HepG2 (cell line): Measurements from ENCODE around the gene HMGB2. TPM values are rescaled to one million over a fixed set of nuclear protein-coding genes. Genes with fewer than 3 reads are reported as not detected.

Experiments used
- ATAC-seq: fragments of 200-7000 bp; cut with Tn5 transposase; 3 replicates; pipeline ENCODE4 v1.9.1; 2020; ENCODE audit warnings: mild to moderate bottlenecking, moderate library complexity
- BruUV-seq: library from RNA; stranded (reverse); fragments of 400-500 nt; replicated peaks from 2 replicates; lab custom pipeline; 2021; lab: Mats Ljungman, UMichigan
- CTCF ChIA-PET: fragments of 300-600 bp; formaldehyde crosslinking; extraction: SDS; loops from one replicate; lab custom pipeline; 2021; ENCODE audit warnings: low total read pairs, inconsistent platforms, low intra/inter-chr PET ratio; lab: Yijun Ruan, JAX
- POLR2A ChIA-PET: fragments of 350-600 bp; sonication (Branson Sonifier 250); formaldehyde crosslinking; loops from one replicate; lab custom pipeline; 2020; ENCODE audit warnings: antibody characterized with exemption, inconsistent platforms; lab: Yijun Ruan, JAX
- DNase-seq: peaks from one replicate; pipeline ENCODE4 v3.0.0-alpha.2; 2015; ENCODE audit warnings: low spot score
- FAIRE-seq: peaks from 3 replicates; lab custom pipeline; 2011; peaks lifted over from hg19 to GRCh38; lab: Jason Lieb, UNC
- H2AFZ ChIP-seq: one replicate; pipeline ENCODE4 v1.6.1; 2011; ENCODE audit warnings: low read length, inconsistent platforms
- H3K27ac ChIP-seq: fragments of 300-600 bp; 3 replicates; pipeline ENCODE4 v1.8.0; 2011; ENCODE audit warnings: mixed run types, mild to moderate bottlenecking, mixed read lengths, low read length, inconsistent platforms; ENCODE audit not compliant: insufficient read depth; ENCODE audit errors: extremely low read length
- H3K27me3 ChIP-seq, 2 experiments: fragments of 200-600 bp in 1 of 2; 2 replicates in 1 of 2; 3 replicates in 1 of 2; pipeline versions ENCODE4 v1.6.0 to v1.8.0; 2011; ENCODE audit warnings: low read length in 2 of 2, mild to moderate bottlenecking in 2 of 2, moderate library complexity in 2 of 2, inconsistent platforms in 1 of 2; ENCODE audit not compliant: insufficient read depth in 2 of 2, control insufficient read depth in 1 of 2
- H3K36me3 ChIP-seq, 2 experiments: fragments of 200-600 bp in 1 of 2; replicated peaks in 1 of 2; 2 replicates in 1 of 2; 3 replicates in 1 of 2; pipeline versions ENCODE4 v1.5.1 to v1.8.0; 2011; ENCODE audit warnings: low read length in 2 of 2, inconsistent platforms in 1 of 2; ENCODE audit not compliant: insufficient read depth in 2 of 2, control insufficient read depth in 1 of 2
- H3K4me1 ChIP-seq: 2 replicates; pipeline ENCODE4 v1.5.1; 2012; ENCODE audit warnings: low read length, inconsistent platforms; ENCODE audit not compliant: insufficient read depth
- H3K4me2 ChIP-seq: 2 replicates; pipeline ENCODE4 v1.6.0; 2011; ENCODE audit warnings: low read depth, low read length, inconsistent platforms
- H3K4me3 ChIP-seq, 3 experiments: fragments of 200-600 bp in 1 of 3; sonication (generic), shearing (Covaris generic) in 1 of 3; replicated peaks in 1 of 3; 2 replicates each; pipeline ENCODE4 v1.5.1; 2011 to 2016; ENCODE audit warnings: low read length in 3 of 3, inconsistent platforms in 2 of 3, low read depth in 2 of 3, mild to moderate bottlenecking in 2 of 3, control low read depth in 1 of 3, mixed read lengths in 1 of 3; ENCODE audit not compliant: insufficient read depth in 1 of 3
- H3K79me2 ChIP-seq: one replicate; pipeline ENCODE4 v1.6.1; 2011; ENCODE audit warnings: low read length, inconsistent platforms; ENCODE audit not compliant: insufficient read depth
- H3K9ac ChIP-seq: 2 replicates; pipeline ENCODE4 v1.6.0; 2011; ENCODE audit warnings: mild to moderate bottlenecking, low read depth, low read length, inconsistent platforms; ENCODE audit not compliant: insufficient read depth
- H3K9me3 ChIP-seq: 2 replicates; pipeline ENCODE4 v1.5.1; 2012; ENCODE audit warnings: mild to moderate bottlenecking, low read length
- H4K20me1 ChIP-seq: 2 replicates; pipeline ENCODE4 v1.6.0; 2011; ENCODE audit warnings: inconsistent platforms, mild to moderate bottlenecking, low read length, moderate library complexity; ENCODE audit not compliant: insufficient read depth
- KDM5B ChIP-seq: sonication (generic); formaldehyde crosslinking; IDR thresholded peaks from 2 replicates; pipeline ENCODE4 v1.4.0; 2020; ENCODE audit warnings: missing genetic modification reagents, mild to moderate bottlenecking, borderline replicate concordance
- NBN ChIP-seq: fragments of 450-650 bp; conservative IDR thresholded peaks from 2 replicates; pipeline ENCODE4 v1.6.1; 2017
- TEAD2 ChIP-seq: sonication (generic); formaldehyde crosslinking; IDR thresholded peaks from 2 replicates; pipeline ENCODE4 v1.9.0; 2021; ENCODE audit warnings: missing genetic modification reagents
- ZBTB42 ChIP-seq: sonication (generic); formaldehyde crosslinking; IDR thresholded peaks from 2 replicates; pipeline ENCODE4 v1.5.0; 2020; ENCODE audit warnings: mild to moderate bottlenecking, missing genetic modification reagents
- ZGPAT ChIP-seq: IDR thresholded peaks from 2 replicates; pipeline ENCODE4 v1.6.1; 2016; ENCODE audit warnings: mild to moderate bottlenecking
- ZNF772 ChIP-seq: sonication (generic); formaldehyde crosslinking; IDR thresholded peaks from 2 replicates; pipeline ENCODE4 v1.5.0; 2020; ENCODE audit warnings: mild to moderate bottlenecking, missing genetic modification reagents
- WGBS: methylation state at CpG from one replicate; pipeline ENCODE4 v1.1.6; 2017; ENCODE audit warnings: low lambda C conversion rate; 5-methylcytosine and 5-hydroxymethylcytosine counted together
- in situ Hi-C: cut with HindIII; loops from 2 replicates; pipeline ENCODE4 v1.10.0; 2017; ENCODE audit warnings: low pct_unique_long_range_greater_than_20kb; ENCODE audit not compliant: extremely low pct_ligation_motif_present
- intact Hi-C: fragments of 100-400 bp; cut with micrococcal nuclease; formaldehyde crosslinking; loops from one replicate; pipeline ENCODE4 v1.10.0; 2022; ENCODE audit not compliant: unreplicated experiment
- polyA plus RNA-seq, 8 experiments: library from polyadenylated mRNA; depleted of rRNA in 3 of 8; stranded (reverse) in 7 of 8; unstranded in 1 of 8; fragments of >200 nt; fragmentation: Illumina TruSeq in 4 of 8; extraction: Trizol in 4 of 8; gene quantifications; 2 replicates each; pipeline versions ENCODE4 v1.2.1 to v1.2.3, GENCODE V29; 2011 to 2016; ENCODE audit warnings: low read depth in 4 of 8, missing spikeins in 1 of 8, mixed read lengths in 1 of 8; ENCODE audit not compliant: insufficient read depth in 1 of 8
- total RNA-seq, 5 experiments: library from RNA; depleted of rRNA; stranded (reverse); fragments of >200 nt; fragmentation: Illumina TruSeq; extraction: Trizol; gene quantifications; 2 replicates each; pipeline ENCODE4 v1.2.3, GENCODE V29; 2016; ENCODE audit warnings: low read depth in 1 of 5

Gene HMGB2
- total and polyA plus RNA-seq, 2 of the 13 experiments (the other 11 are each of a cell fraction or from before 2014, with no cell fraction given): 90.5 to 332 TPM

GRCh38 chr4:173288698-173289352 is 45.3 kb downstream of the HMGB2 start:
- H3K4me3 ChIP-seq: no peak overlapping the region
- no peak for DNase-seq
- peaks cover 10% of the 10 kb centered on the region for H3K9me3 ChIP-seq
- FAIRE-seq: no peak
- in situ Hi-C loops: loop anchor here (10.0 kb wide), 1 partner anchor 126 kb away; no protein-coding TSS in a partner anchor
- H3K36me3 ChIP-seq: no peaks in the 10 kb centered on the region
- intact Hi-C loops: loop anchor here (1.0 to 2.0 kb wide), 4 partner anchors 72 to 867 kb away; no protein-coding TSS in a partner anchor
- H3K4me1 ChIP-seq: no peaks in the 10 kb centered on the region
- POLR2A ChIA-PET: no interaction called here
- no peak overlapping the region for H2AFZ ChIP-seq
- no peak for TF ChIP-seq KDM5B (CRISPR knock-in tag)
- no peak for TF ChIP-seq ZNF772 (CRISPR knock-in tag)
- no peak for TF ChIP-seq NBN
- TF ChIP-seq TEAD2 (CRISPR knock-in tag): no peak
- TF ChIP-seq ZGPAT (CRISPR knock-in tag): no peak
- TF ChIP-seq ZBTB42 (CRISPR knock-in tag): no peak
- H3K9ac ChIP-seq: no peak overlapping the region
- ATAC-seq: peak; percentile 44
- no TSS peak for BruUV-seq
- peak overlapping the region; percentile 26; the same call in 1 of the 2 replicates for H3K4me2 ChIP-seq
- WGBS: 3% methylated on average over 3 of the region's 3 CpGs
- 0 out of 5 replicates have a peak, but pooled peaks cover 0 to 8% of the 10 kb centered on the region in 2 experiments for H3K27me3 ChIP-seq
- H4K20me1 ChIP-seq: no peaks in the 10 kb centered on the region
- H3K79me2 ChIP-seq: no peaks in the 10 kb centered on the region
- H3K27ac ChIP-seq: no peak overlapping the region
- CTCF ChIA-PET: interaction anchor here (0.9 to 2.6 kb wide), 3 partner anchors 128 to 867 kb away, joined by 4 to 16 read pairs (median 5); no protein-coding TSS in a partner anchor
